GM12878 (cell line): ENCODE data around the gene UBXN4. TPM values are rescaled to one million over a fixed set of nuclear protein-coding genes. Genes with fewer than 3 reads are reported as not detected.
A peak's percentile ranks its signal among the peaks of the same experiment; 100 is the strongest.

Experiments used
- ATAC-seq: fragments of 200-7000 bp; cut with Tn5 transposase; 3 replicates; pipeline ENCODE4 v1.9.1; 2020; ENCODE audit warnings: mild to moderate bottlenecking, moderate library complexity
- BruUV-seq: library from RNA; stranded (reverse); fragments of 400-500 nt; replicated peaks from 2 replicates; lab custom pipeline; 2021; lab: Mats Ljungman, UMichigan
- CTCF ChIA-PET: fragments of 300-600 bp; sonication (Branson Sonifier 250); formaldehyde crosslinking; extraction: SDS; loops from one replicate; lab custom pipeline; 2021; ENCODE audit warnings: inconsistent platforms; lab: Yijun Ruan, JAX
- POLR2A ChIA-PET: fragments of 350-600 bp; formaldehyde crosslinking; extraction: SDS; loops from one replicate; lab custom pipeline; 2021; ENCODE audit warnings: inconsistent platforms; lab: Charles Lee
- RAD21 ChIA-PET: fragments of 300-600 bp; sonication (Branson Sonifier 250); formaldehyde crosslinking; loops from one replicate; lab custom pipeline; 2023; ENCODE audit warnings: antibody characterized with exemption; ENCODE audit not compliant: unreplicated experiment; lab: Charles Lee
- SMC1A ChIA-PET: fragments of 300-600 bp; sonication (Branson Sonifier 250); formaldehyde crosslinking; loops from one replicate; lab custom pipeline; 2023; ENCODE audit not compliant: unreplicated experiment, uncharacterized antibody; lab: Charles Lee
- DNase-seq: peaks from one replicate; pipeline ENCODE4 v3.0.0-alpha.2; 2011; ENCODE audit warnings: low read depth, low spot score
- FAIRE-seq: peaks from 3 replicates; lab custom pipeline; 2011; peaks lifted over from hg19 to GRCh38; lab: Jason Lieb, UNC
- H2AFZ ChIP-seq: 2 replicates; pipeline ENCODE4 v1.6.0; 2011; ENCODE audit warnings: low read depth, low read length, control low read depth; ENCODE audit not compliant: control insufficient read depth
- H3K27ac ChIP-seq: 2 replicates; pipeline ENCODE4 v1.5.1; 2011; ENCODE audit warnings: control low read depth; ENCODE audit not compliant: control insufficient read depth, insufficient read depth
- H3K27me3 ChIP-seq, 2 experiments: replicated peaks in 1 of 2; 2 replicates each; pipeline versions ENCODE4 v1.6.0 to v1.6.1; 2011; ENCODE audit warnings: low read length in 1 of 2; ENCODE audit not compliant: control insufficient read depth in 2 of 2, insufficient read depth in 2 of 2
- H3K36me3 ChIP-seq, 2 experiments: 2 replicates each; pipeline ENCODE4 v1.5.1; 2011; ENCODE audit warnings: low read length in 1 of 2; ENCODE audit not compliant: control insufficient read depth in 2 of 2, insufficient read depth in 2 of 2
- H3K4me1 ChIP-seq: 2 replicates; pipeline ENCODE4 v1.6.1; 2011; ENCODE audit warnings: mild to moderate bottlenecking, low read length, moderate library complexity, mixed read lengths; ENCODE audit not compliant: control insufficient read depth, insufficient read depth
- H3K4me2 ChIP-seq: 2 replicates; pipeline ENCODE4 v1.6.0; 2011; ENCODE audit warnings: control low read depth; ENCODE audit not compliant: control insufficient read depth, insufficient read depth
- H3K4me3 ChIP-seq: fragments of 200-600 bp; sonication (generic); 2 replicates; pipeline ENCODE4 v1.5.1; 2016
- H3K79me2 ChIP-seq: 2 replicates; pipeline ENCODE4 v1.6.0; 2011; ENCODE audit warnings: low read length; ENCODE audit not compliant: control insufficient read depth, insufficient read depth
- H3K9ac ChIP-seq: 2 replicates; pipeline ENCODE4 v1.8.0; 2011; ENCODE audit warnings: low read length, control low read depth, mixed read lengths; ENCODE audit not compliant: control insufficient read depth, insufficient read depth
- H3K9me3 ChIP-seq: replicated peaks from 3 replicates; pipeline ENCODE4 v1.5.1; 2011; ENCODE audit warnings: mild to moderate bottlenecking, low read length; ENCODE audit not compliant: control insufficient read depth, insufficient read depth
- H4K20me1 ChIP-seq: 2 replicates; pipeline ENCODE4 v1.6.0; 2011; ENCODE audit not compliant: control insufficient read depth, insufficient read depth
- BMI1 ChIP-seq: fragments of 450-650 bp; IDR thresholded peaks from 2 replicates; pipeline ENCODE4 v1.6.1; 2016; ENCODE audit warnings: mild to moderate bottlenecking, moderate library complexity, borderline replicate concordance
- CBX3 ChIP-seq: fragments of 200-600 bp; sonication (generic); IDR thresholded peaks from 2 replicates; pipeline ENCODE4 v1.6.1; 2016; ENCODE audit warnings: low read depth, borderline replicate concordance
- CHD4 ChIP-seq: fragments of 200-600 bp; sonication (generic); IDR thresholded peaks from 2 replicates; pipeline ENCODE4 v1.6.1; 2016; ENCODE audit warnings: mild to moderate bottlenecking
- RB1 ChIP-seq: fragments of 450-650 bp; formaldehyde crosslinking; IDR thresholded peaks from 2 replicates; pipeline ENCODE4 v1.6.1; 2017; ENCODE audit warnings: mild to moderate bottlenecking, borderline replicate concordance
- WGBS: methylation state at CpG from one replicate; pipeline ENCODE4 v1.1.6; 2016; ENCODE audit warnings: low lambda C conversion rate; ENCODE audit not compliant: insufficient replicate concordance, insufficient coverage; ENCODE audit errors: missing lambda C conversion rate; 5-methylcytosine and 5-hydroxymethylcytosine counted together
- in situ Hi-C: fragments of 300-500 bp; cut with MboI; formaldehyde crosslinking; loops from 9 replicates; pipeline ENCODE4 v1.14.3; 2018; ENCODE audit warnings: mixed read lengths
- intact Hi-C: fragments of 100-400 bp; cut with micrococcal nuclease; formaldehyde crosslinking; loops from one replicate; pipeline ENCODE4 v1.14.2; 2022; ENCODE audit not compliant: unreplicated experiment
- polyA plus RNA-seq, 11 experiments: library from polyadenylated mRNA; depleted of rRNA in 4 of 11; unstranded in 6 of 11; stranded (reverse) in 5 of 11; fragments of >200 nt; fragmentation: Nextera tagmentation in 4 of 11; fragmentation: Illumina TruSeq in 1 of 11; extraction: Ambion mirVana in 4 of 11; extraction: Trizol in 1 of 11; gene quantifications; 1 replicate in 1 of 11; 2 replicates in 10 of 11; pipeline versions ENCODE4 v1.2.1 to v1.2.3, GENCODE V29; 2011 to 2016; ENCODE audit warnings: inconsistent platforms in 2 of 11, missing spikeins in 2 of 11, low read depth in 1 of 11
- total RNA-seq, 4 experiments: library from RNA; depleted of rRNA in 3 of 4; stranded (reverse); fragments of >200 nt in 3 of 4; fragmentation: Illumina TruSeq in 1 of 4; extraction: Trizol in 1 of 4; gene quantifications; 2 replicates each; pipeline versions ENCODE4 v1.2.1 to v1.2.3, GENCODE V29; 2013 to 2021
- TF ChIP-seq, protein P1 (sequence below): fragments of 150-350 bp; IDR thresholded peaks from 2 replicates; pipeline ENCODE4 v1.6.1; 2016; ENCODE audit warnings: low read depth, low read length

UBXN4 gene
- total and polyA plus RNA-seq, 10 of the 15 experiments (the other 5 are each of a cell fraction or from before 2014, with no cell fraction given), result 52.6 to 133 (median 71.9) TPM

DNA sequence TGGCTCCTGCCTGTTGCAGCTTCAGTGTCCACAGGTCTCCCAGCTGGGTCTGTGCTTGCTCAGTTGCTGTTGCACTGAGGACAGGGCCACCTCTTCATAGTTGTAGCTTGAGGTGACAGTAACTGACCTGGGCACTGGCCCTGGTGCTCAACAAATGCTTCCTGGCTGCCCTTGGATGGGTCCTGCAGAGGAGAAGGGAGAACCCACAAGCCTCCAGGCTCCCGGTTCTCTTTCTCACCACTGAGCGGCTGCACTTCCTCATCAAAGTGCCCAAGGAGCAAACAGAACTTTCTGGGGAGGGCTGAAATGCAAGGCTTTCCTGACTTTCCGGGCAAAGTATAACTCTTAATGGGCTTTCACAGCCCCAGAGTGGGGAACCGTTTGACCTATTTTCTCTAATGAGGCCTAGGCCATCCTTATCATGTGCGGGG, 56.6 kb downstream of the UBXN4 start:
- ChIA-PET RAD21 (interaction anchor here (0.7 to 2.4 kb wide), 10 partner anchors 8 to 793 kb away, joined by 3 to 16 read pairs (median 4); no protein-coding TSS in a partner anchor), SMC1A (interaction anchor here (0.6 to 3.2 kb wide), 15 partner anchors 9 to 797 kb away, joined by 3 to 20 read pairs (median 4); no protein-coding TSS in a partner anchor), CTCF (interaction anchor here (0.6 to 5.8 kb wide), 43 partner anchors 9 to 833 kb away, joined by 3 to 46 read pairs (median 5); partner anchors contain the start of genes MCM6 and UBXN4), POLR2A (no interaction called here)
- Histone ChIP-seq H3K27ac (no peak overlapping the region), H3K4me1 (peaks cover 10% of the 10 kb centered on the region), H2AFZ (no peak overlapping the region), H3K4me2 (no peak overlapping the region), H3K9ac (no peak overlapping the region), H3K79me2 (no peaks in the 10 kb centered on the region), H3K27me3 (no peaks in the 10 kb centered on the region), H4K20me1 (no peaks in the 10 kb centered on the region), H3K9me3 (peaks cover 5% of the 10 kb centered on the region; the same call in 2 of the 3 replicates), H3K4me3 (no peak overlapping the region), H3K36me3 (no peaks in the 10 kb centered on the region)
- no peak for TF ChIP-seq CHD4
- no peak for TF ChIP-seq BMI1
- no peak for TF ChIP-seq CBX3
- no peak for TF ChIP-seq RB1
- TF ChIP-seq, protein P1, sequence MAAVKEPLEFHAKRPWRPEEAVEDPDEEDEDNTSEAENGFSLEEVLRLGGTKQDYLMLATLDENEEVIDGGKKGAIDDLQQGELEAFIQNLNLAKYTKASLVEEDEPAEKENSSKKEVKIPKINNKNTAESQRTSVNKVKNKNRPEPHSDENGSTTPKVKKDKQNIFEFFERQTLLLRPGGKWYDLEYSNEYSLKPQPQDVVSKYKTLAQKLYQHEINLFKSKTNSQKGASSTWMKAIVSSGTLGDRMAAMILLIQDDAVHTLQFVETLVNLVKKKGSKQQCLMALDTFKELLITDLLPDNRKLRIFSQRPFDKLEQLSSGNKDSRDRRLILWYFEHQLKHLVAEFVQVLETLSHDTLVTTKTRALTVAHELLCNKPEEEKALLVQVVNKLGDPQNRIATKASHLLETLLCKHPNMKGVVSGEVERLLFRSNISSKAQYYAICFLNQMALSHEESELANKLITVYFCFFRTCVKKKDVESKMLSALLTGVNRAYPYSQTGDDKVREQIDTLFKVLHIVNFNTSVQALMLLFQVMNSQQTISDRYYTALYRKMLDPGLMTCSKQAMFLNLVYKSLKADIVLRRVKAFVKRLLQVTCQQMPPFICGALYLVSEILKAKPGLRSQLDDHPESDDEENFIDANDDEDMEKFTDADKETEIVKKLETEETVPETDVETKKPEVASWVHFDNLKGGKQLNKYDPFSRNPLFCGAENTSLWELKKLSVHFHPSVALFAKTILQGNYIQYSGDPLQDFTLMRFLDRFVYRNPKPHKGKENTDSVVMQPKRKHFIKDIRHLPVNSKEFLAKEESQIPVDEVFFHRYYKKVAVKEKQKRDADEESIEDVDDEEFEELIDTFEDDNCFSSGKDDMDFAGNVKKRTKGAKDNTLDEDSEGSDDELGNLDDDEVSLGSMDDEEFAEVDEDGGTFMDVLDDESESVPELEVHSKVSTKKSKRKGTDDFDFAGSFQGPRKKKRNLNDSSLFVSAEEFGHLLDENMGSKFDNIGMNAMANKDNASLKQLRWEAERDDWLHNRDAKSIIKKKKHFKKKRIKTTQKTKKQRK, result no peak
- FAIRE-seq (no peak), DNase-seq (no peak), ATAC-seq (peak; percentile 9; the same call in 2 of the 3 replicates)
- 41% methylated on average over 5 of the region's 5 CpGs for WGBS
- intact Hi-C loops (loop anchor here (5.0 kb wide), 2 partner anchors 326 to 796 kb away; no protein-coding TSS in a partner anchor), in situ Hi-C loops (no loop called here)
- no TSS peak for BruUV-seq
